AG09309 (cell line): ENCODE data around the gene GZMB.
"Not testable (repeated sequence)": the region's sequence is repeated elsewhere in the genome, so short reads cannot be mapped to it uniquely, and the experiment has no call there.

Source experiments
- DNase-seq: peaks from one replicate; pipeline ENCODE4 v3.0.0-alpha.2; 2010; ENCODE audit warnings: low read depth
- H3K4me3 ChIP-seq: 2 replicates; pipeline ENCODE4 v1.5.1; 2011; ENCODE audit warnings: mild to moderate bottlenecking, low read depth, low read length, moderate library complexity; ENCODE audit not compliant: control insufficient read depth
- TF ChIP-seq, protein P1 (sequence below): IDR thresholded peaks from 2 replicates; pipeline ENCODE4 v1.5.1; 2011; ENCODE audit warnings: mild to moderate bottlenecking, low read depth, low read length, inconsistent platforms; ENCODE audit not compliant: insufficient read depth, control insufficient read depth; ENCODE audit errors: missing control alignments

GZMB gene

DNA sequence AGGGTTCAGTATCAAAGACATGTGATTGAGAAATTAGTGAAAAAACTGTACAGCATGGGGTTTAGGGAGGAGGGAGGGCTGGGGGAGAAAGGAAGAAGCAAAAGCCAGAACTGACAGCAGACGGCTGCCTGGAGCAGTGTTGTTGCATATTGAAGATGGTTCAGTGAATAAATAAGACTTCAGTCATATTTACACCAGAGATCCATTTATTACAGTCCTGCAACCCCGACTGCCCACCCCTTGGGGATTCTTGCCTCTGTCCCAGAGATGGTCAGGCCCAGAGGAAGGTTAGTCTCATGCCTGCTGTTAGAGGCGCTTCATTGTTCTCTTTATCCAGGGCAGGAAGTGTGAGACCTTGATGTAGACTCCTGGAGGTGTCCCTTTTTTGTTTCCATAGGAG lies 27.7 kb downstream of the GZMB start:
- DNase-seq, result no peak
- TF ChIP-seq, protein P1, sequence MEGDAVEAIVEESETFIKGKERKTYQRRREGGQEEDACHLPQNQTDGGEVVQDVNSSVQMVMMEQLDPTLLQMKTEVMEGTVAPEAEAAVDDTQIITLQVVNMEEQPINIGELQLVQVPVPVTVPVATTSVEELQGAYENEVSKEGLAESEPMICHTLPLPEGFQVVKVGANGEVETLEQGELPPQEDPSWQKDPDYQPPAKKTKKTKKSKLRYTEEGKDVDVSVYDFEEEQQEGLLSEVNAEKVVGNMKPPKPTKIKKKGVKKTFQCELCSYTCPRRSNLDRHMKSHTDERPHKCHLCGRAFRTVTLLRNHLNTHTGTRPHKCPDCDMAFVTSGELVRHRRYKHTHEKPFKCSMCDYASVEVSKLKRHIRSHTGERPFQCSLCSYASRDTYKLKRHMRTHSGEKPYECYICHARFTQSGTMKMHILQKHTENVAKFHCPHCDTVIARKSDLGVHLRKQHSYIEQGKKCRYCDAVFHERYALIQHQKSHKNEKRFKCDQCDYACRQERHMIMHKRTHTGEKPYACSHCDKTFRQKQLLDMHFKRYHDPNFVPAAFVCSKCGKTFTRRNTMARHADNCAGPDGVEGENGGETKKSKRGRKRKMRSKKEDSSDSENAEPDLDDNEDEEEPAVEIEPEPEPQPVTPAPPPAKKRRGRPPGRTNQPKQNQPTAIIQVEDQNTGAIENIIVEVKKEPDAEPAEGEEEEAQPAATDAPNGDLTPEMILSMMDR, result no peak
- H3K4me3 ChIP-seq, result no peak overlapping the region

DNA sequence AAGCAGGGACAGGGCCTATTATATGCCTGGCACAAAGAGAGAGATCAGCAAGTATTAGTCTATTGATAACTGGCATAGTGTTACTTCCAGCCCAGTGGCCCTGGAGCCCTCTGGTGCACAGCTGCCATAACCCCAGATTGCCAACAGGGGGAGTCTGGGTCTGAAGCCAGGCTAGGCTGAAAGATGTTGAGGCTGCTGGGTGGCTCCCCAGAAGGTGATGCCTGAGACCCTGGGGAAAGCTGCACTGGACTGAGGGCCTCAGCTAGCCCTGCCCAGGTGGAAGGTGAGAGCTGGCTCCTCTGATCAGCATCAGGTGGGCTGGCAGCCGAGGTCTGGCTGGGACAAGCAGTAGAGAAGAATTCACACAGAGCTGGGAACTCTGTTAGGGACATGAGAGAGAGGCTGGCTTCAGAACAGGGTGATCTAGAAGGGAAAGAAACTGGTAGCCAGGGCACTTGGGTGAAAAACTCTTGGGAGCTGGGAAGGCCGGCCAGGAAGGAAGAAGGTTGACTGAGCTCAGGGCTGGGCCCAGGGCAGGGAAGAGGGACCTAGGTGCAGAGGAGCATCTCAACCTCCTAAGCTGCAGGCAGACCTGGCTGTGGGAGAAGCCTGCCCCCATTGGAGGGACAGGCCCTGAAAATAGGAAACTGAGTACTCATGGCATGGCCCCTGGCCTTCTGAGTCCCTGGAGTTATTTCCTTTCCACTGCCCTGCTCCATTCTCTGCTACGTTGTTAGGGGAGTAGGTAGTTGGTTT lies 28.4 kb downstream of the GZMB start:
- no peak for DNase-seq
- H3K4me3 ChIP-seq, result no peak overlapping the region
- TF ChIP-seq, protein P1, result peak; percentile 56

DNA sequence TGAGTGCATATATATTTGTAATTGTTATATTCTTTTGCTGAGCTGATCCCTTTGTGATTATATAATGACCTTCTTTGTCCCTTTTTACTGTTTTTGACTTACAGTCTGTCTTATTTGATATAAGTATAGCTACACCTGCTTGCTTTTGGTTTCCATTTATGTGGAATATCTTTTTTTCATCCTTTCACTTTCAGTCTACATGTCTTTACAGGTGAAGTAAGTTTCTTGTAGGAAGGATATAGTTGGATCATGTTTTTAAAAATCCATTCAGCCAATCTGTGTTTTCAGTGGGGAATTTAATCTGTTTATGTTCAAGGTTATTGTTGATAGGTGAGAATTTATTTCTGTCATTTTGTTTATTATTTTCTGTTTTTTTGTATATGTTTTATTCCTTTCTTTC lies 36.6 kb downstream of the GZMB start:
- DNase-seq, result no peak
- TF ChIP-seq, protein P1, result no peak
- no peak overlapping the region for H3K4me3 ChIP-seq

DNA sequence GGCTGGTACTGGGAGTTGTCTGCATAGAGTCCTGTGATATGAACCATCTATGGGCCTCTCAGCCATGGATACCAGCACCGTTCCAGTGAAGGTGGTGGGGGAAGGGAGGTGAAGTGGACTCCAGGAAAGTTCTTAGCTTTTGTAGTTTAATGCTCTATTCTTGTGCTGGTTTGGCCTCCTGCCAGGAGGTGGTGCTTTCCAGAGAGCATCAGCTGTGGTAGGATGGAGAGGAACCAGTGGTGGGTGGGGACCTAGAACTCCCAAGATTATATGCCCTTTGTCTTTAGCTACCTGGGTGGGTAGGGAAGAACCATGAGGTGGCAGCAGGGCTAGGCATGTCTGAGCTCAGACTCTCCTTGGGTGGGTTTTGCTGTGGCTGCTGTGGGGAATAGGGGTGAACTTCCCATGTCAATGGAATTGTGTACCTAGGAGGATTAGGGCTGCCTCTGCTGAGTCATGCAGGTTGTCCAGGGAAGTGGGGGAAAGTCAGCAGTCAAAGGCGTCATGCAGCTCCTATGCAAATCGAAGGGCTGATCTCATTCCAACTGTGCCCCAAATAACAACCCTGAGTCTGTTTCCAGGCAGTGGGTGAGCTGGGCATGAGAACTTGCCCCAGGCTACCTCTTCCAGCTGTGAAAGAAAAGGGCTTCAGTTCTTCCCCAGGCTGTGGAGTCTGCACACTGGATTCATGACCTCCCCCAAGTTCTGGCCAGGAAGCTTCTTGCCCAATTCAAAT lies 38.7 kb downstream of the GZMB start:
- no peak overlapping the region for H3K4me3 ChIP-seq
- DNase-seq, result no peak
- TF ChIP-seq, protein P1, result no peak

DNA sequence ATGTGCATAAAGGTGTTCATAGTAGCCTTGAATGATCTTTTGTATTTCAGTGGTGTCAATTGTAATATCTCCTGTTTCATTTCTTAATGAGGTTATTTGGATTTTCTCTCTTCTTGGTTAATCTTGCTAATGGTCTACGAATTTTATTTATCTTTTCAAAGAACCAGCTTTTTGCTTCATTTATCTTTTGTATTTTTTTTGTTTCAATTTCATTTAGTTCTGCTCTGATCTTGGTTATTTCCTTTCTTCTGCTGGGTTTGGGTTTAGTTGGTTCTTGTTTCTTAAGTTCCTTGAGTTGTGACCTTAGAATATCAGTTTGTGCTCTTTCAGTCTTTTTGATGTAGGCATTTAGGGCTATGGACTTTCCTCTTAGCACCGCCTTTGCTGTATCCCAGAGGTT lies 43.0 kb downstream of the GZMB start:
- DNase-seq, H3K4me3 ChIP-seq: not testable (repeated sequence)

DNA sequence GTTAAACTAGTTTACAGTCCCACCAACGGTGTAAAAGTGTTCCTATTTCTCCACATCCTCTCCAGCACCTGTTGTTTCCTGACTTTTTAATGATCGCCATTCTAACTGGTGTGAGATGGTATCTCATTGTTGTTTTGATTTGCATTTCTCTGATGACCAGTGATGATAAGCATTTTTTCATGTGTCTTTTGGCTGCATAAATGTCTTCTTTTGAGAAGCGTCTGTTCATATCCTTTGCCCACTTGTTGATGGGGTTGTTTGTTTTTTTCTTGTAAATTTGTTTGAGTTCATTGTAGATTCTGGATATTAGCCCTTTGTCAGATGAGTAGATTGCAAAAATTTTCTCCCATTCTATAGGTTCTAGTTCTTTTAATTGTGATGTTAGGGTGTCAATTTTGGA lies 49.6 kb downstream of the GZMB start:
- DNase-seq, H3K4me3 ChIP-seq: not testable (repeated sequence)
